ENCODE measurements around the gene JARID2.
"Not testable (repeated sequence)": the region's sequence is repeated elsewhere in the genome, so short reads cannot be mapped to it uniquely, and the experiment has no call there.

The JARID2 gene

DNA sequence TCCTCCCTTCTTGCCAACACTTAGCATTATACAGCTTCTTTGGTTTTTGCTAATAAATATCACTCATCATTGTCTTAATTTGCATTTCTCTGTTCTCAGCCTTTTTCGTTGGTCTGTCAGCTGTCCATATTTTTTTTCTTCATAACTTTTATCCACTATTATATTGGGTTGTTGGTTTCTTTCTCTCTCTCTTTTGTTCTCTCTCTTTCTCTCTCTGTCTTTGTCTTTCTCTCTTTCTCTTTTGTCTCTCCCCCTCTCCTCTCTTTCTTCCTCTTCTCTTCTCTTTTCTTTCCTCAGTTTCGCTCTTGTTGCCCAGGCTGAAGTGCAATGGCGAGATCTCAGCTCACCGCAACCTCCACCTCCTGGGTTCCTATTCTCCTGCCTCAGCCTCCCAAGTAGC lies 36.5 kb downstream of the JARID2 start:
- TF ChIP-seq, protein P1, sequence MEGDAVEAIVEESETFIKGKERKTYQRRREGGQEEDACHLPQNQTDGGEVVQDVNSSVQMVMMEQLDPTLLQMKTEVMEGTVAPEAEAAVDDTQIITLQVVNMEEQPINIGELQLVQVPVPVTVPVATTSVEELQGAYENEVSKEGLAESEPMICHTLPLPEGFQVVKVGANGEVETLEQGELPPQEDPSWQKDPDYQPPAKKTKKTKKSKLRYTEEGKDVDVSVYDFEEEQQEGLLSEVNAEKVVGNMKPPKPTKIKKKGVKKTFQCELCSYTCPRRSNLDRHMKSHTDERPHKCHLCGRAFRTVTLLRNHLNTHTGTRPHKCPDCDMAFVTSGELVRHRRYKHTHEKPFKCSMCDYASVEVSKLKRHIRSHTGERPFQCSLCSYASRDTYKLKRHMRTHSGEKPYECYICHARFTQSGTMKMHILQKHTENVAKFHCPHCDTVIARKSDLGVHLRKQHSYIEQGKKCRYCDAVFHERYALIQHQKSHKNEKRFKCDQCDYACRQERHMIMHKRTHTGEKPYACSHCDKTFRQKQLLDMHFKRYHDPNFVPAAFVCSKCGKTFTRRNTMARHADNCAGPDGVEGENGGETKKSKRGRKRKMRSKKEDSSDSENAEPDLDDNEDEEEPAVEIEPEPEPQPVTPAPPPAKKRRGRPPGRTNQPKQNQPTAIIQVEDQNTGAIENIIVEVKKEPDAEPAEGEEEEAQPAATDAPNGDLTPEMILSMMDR (IDR thresholded peaks at IDR 0.05; ENCODE audit: insufficient read depth, low read length, missing control alignments) = no peak
- no peak overlapping the region for H3K4me3 ChIP-seq (ENCODE audit: low read depth, low read length)
- no peak for DNase-seq (ENCODE audit: low read depth, low spot score)
- POLR2A ChIA-PET = no interaction called here
- CTCF ChIA-PET = interaction anchor here (0.9 to 3.0 kb wide), 3 partner anchors 16 to 108 kb away, joined by 3 to 7 read pairs (median 4); no protein-coding TSS in a partner anchor

DNA sequence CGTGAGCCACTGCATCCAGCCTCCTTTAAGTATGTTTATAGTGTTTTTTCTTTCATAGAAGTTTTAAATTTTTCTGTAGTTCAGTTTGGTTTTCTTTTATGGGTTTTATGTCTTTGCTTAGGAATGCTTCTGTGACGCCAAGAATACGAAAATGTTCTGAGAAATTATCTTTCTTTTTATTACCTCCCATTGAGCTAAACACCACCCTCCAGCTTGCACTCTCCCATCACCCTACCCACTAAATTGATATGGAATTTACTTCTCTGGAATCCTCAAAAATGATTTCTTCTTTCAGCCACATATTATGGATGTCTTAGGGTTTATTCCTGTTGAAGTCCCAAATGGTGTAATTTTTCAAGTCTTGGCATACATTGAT lies 38.1 kb downstream of the JARID2 start:
- peak; percentile 67 for DNase-seq (ENCODE audit: low read depth, low spot score)
- ChIA-PET POLR2A (interaction anchor here (0.8 kb wide), 1 partner anchor 24 kb away, joined by 5 read pairs; no protein-coding TSS in a partner anchor), CTCF (interaction anchor here (1.1 to 1.2 kb wide), 2 partner anchors 157 to 242 kb away, joined by 3 read pairs; no protein-coding TSS in a partner anchor)
- TF ChIP-seq, protein P1 (IDR thresholded peaks at IDR 0.05; ENCODE audit: insufficient read depth, low read length, missing control alignments) = no peak
- H3K4me3 ChIP-seq (ENCODE audit: low read depth, low read length) = no peak overlapping the region

DNA sequence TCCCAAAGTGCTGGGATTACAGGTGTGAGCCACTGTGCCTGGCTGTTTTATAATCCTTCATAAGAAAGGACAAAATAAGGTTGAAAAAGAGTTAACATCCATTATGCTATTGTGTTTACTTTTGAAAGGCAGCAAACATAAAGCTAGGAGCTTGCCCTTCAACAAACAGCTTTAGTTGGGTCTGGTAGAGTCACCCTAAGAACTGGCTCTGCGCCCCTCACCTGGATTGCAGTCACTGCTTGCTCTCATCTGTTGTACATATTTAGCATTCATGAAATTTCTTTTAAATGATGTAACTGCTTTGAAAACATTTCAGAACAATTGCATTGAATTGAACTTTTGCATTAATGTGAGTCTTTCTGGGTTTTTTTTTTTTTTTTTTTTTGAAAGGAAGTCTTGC lies 38.9 kb downstream of the JARID2 start:
- no peak overlapping the region for H3K4me3 ChIP-seq (ENCODE audit: low read depth, low read length)
- ChIA-PET POLR2A (no interaction called here), CTCF (interaction anchor here (0.9 to 1.2 kb wide), 3 partner anchors 156 to 338 kb away, joined by 3 read pairs; no protein-coding TSS in a partner anchor)
- TF ChIP-seq, protein P1 (IDR thresholded peaks at IDR 0.05; ENCODE audit: insufficient read depth, low read length, missing control alignments) = no peak
- no peak for DNase-seq (ENCODE audit: low read depth, low spot score)

DNA sequence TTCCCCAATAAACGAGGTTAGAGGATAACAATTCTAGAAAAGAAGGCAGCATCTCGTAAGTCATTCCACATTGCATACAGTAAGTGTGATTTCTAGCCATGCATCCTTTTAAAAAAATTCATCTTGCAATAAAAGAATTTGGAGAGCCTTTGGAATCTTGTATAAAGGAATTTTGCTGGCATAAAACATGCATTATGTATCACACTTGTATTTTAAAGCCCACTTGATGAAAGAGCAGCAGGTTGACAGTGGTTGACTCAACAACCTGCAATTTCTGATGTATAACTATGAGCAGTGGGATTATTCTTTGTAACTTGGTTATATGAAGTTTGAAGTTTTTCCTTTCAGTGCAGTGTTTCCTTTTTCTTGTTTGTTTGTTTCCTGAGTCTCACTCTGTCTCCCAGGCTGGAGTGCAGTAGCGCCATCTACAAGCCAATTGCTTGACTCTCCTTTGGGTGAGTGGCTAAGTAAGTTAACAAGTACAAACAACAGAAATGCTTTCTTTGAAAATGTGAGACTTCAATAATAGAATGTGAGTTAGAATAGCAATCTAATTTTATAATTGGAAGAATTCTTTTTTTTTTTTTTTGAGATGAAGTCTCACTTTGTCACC lies 39.9 kb downstream of the JARID2 start:
- ChIA-PET POLR2A (no interaction called here), CTCF (no interaction called here)
- TF ChIP-seq, protein P1 (IDR thresholded peaks at IDR 0.05; ENCODE audit: insufficient read depth, low read length, missing control alignments) = no peak
- DNase-seq (ENCODE audit: low read depth, low spot score) = no peak
- no peak overlapping the region for H3K4me3 ChIP-seq (ENCODE audit: low read depth, low read length)

DNA sequence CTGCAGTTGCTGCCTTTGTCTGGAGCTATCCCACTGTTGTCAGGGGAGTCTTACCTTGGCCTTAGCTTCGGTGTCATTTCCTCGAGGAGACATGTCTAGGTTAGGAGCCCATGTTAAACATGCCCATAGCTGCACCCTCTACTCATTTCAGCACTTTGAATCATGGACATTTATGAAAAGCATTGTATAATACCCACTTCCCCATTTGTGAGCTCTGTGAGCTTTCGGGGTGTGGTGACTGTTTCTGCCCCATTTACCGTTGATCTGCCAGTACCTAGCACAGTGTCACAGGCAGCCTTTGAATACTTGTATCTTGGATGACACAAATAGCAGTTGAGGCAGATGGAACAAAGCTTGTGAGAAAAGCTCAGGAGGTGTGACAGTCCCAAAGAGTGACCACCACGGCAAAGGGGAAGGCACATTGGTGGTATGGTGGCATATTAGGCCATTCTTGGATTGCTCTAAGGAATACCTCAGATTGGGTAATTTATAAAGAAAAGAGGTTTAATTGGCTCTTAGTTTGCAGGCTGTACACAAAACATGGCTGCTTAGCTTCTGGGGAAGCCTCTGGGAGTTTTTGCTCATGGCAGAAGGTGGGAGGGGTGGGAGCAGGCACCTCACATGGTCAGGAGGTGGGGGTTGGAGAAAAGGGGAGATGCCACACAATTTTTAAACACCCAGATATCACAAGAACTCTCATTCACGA lies 42.0 kb downstream of the JARID2 start:
- ChIA-PET CTCF (interaction anchor here (1.3 kb wide), 1 partner anchor 153 kb away, joined by 3 read pairs; no protein-coding TSS in a partner anchor), POLR2A (no interaction called here)
- TF ChIP-seq, protein P1 (IDR thresholded peaks at IDR 0.05; ENCODE audit: insufficient read depth, low read length, missing control alignments) = no peak
- no peak overlapping the region for H3K4me3 ChIP-seq (ENCODE audit: low read depth, low read length)
- no peak for DNase-seq (ENCODE audit: low read depth, low spot score)

DNA sequence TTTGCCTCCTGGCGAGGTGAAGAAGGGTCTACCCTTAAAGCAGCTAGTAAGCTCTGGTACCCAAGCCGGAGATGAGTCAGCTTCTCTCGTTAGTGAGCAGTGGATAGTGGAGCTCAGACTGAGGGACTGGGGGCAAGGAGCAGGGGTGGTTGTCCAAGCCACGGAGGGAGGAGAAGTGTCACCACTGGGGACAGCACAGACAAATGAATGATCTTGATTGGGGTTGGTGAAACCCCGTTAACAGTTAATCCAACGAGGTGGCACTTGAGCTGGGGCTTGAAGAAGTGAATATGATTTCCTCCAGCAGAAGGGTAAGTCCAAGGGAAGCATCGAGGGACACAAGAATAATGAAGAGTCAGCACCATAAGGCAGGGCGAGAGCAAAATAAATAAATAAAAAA lies 43.0 kb downstream of the JARID2 start:
- TF ChIP-seq, protein P1 (IDR thresholded peaks at IDR 0.05; ENCODE audit: insufficient read depth, low read length, missing control alignments) = no peak
- CTCF ChIA-PET = interaction anchor here (1.3 kb wide), 1 partner anchor 152 kb away, joined by 3 read pairs; no protein-coding TSS in a partner anchor
- no peak for DNase-seq (ENCODE audit: low read depth, low spot score)
- H3K4me3 ChIP-seq (ENCODE audit: low read depth, low read length) = no peak overlapping the region
- POLR2A ChIA-PET = no interaction called here

DNA sequence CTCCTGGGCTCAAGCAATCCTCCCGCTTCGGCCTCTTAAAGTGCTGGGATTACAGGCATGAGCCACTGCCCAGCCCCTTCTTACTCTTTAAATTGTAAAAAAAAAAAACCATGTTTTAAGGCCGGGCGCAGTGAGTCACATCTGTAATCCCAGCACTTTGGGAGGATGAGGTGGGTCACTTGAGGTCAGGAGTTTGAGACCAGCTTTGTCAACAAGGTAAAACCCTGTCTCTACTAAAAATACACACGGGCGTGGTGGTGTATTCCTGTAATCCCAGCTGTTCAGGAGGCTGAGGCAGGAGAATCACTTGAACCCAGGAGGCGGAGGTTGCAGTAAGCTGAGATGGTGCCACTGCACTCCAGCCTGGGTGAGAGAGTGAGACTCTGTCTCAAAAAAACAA lies 43.6 kb downstream of the JARID2 start:
- ChIA-PET CTCF (interaction anchor here (0.8 kb wide), 1 partner anchor 41 kb away, joined by 4 read pairs; no protein-coding TSS in a partner anchor), POLR2A (interaction anchor here (0.7 kb wide), 2 partner anchors 11 to 1890 kb away, joined by 3 to 4 read pairs; no protein-coding TSS in a partner anchor)
- H3K4me3 ChIP-seq (ENCODE audit: low read depth, low read length); DNase-seq (ENCODE audit: low read depth, low spot score): not testable (repeated sequence)
